Measurements from ENCODE around the gene BPI.
"Not testable (repeated sequence)": the region's sequence is repeated elsewhere in the genome, so short reads cannot be mapped to it uniquely, and the experiment has no call there.

The BPI gene

DNA sequence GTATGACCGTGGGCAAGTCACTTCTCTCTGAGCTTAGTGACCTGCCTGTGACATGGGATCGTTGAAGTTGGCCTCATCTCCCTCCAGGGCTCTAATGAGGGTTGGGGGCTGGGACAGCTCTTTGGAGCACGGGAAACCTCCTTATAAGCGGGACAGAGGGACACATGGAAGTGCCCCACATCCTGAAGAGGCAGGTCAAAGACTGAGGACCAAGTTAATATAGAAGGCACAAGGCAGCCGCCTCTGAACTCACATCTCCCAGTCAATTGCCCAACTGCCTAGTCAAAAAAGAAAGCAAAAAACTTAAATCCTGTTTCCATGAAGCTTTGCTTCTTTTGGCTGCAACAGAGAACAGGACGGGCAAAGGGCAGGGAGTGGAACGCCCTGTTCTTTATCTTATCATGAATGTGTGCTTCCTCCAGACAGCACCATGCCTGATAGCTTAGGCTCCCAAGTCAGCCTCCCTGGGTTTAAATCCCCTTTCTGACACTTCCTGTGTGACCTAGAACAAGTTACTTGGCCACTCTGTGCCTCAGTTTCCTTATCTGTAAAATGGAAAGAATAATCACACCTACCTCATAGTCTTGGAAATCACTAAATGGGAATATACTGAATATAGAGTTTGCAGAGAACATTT, 69.4 kb downstream of the BPI start:
- DNase-seq = no peak

DNA sequence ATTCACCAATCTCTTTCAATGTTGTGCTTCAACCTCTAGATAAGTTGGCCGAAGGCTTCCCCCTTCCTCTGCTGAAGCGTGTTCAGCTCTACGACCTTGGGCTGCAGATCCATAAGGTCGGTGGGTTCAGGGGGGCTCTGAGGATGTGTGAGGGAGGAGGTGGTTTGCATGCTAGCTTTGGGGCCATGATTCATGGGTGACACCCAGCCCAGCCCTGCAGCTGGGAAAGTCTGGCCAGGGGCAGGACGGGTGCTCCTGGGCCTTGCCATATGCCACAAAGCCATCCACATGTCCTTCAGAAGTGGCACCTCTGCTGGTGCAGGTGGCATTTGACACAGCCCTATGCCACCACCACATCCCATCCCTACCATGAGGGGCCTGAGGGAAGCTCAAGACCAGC, 69.9 kb downstream of the BPI start:
- DNase-seq = no peak

DNA sequence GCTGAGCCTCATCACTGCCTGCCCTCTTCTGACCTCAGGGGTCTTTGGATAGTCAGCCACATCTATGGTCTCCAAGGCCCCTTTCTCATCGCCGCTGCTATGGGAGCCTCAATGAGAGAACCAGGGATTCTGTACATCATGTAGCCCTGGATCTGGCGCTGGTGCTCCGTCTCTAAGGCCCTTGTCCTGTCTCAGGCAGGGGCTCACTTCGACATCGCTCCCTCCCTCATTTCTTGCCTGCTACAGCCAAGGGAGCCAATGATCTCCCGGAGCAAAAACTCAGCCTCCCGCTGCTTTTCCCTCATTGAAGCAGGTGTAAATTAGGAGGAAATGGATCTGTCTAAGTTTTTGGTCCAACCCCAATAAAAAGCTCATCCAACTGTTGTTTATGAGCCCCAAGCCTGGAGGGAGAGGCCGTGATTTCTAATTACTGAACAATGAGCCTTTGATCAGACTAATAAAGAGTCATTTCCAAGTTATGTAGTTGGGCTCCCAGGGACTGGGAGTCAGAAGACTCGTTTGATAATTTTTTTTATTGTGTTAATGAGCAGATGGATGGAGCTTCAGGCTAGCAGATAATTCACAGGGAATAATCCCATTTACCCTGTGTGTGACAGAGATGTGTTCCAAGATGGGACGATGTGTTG, 73.2 kb downstream of the BPI start:
- no peak for DNase-seq

DNA sequence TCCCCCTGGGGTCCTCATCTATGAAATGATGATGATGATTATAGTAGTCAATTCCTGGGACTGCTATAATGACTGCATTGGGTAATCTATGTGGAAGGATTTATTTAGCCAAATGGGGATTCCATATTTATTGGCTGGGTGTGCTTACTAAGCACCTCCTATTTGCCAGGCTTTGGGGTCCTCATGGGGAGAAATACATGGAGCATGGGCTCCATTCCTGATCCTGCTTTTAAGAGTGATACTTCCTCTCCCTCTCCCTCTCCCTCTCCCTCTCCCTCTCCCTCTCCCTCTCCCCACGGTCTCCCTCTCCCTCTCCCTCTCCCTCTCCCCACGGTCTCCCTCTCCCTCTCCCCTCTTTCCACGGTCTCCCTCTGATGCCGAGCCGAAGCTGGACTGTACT, 73.9 kb downstream of the BPI start:
- DNase-seq = not testable (repeated sequence)

DNA sequence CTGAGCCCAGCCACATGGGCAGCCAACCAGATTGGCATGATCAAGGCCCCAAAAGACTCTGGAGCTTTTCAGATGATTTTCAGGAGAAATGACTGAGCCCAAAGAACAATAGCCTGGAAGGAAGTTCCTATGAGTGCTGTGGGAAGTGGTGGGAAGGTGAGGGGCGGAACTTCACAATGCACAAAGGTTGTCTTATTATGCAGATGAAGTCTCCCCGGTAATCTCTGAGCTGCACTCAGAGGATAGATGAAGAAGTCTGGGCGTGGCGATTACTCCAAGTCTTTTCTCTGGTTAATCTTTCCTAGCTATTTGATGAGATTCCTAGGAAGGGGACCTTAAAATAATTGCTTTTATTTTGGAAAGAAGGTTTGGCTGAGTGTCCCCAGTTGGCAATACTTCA, 79.2 kb downstream of the BPI start:
- DNase-seq = no peak

DNA sequence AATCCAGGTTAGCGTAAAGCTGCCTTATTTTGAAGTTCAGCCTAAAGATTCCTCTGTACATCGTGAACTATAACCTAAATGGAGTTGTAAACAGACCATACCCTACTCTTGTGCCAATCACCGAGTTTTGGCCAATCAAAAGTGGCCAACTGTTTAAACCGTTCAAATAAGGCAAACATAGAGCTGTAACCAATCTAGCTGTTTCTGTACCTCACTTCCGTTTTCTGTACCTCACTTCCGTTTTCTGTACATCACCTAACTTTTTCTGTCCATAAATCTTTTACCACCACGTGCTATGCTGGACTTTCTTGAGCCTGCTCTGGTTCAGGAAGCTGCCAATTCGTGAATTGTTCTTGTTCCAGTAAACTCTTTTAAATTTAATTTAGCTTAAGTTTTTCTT, 82.0 kb downstream of the BPI start:
- DNase-seq = no peak

DNA sequence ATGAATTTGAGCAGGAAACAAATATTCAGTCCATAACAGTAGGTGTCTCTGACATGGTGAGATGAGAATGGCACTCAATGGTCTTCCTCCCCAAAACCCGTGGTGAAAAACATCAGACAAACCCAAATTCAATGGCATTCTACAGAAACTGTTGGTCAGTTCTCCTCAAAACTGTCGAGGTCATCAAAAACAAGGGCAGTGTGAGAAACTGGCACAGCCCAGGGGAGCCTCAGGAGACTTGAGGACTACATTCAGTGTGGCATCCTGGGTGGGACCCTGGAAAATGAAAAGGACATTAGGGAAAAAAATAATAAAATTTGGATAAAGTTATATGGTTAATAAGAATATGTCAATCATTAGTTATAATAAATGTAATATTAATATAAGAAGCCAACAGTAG, 82.9 kb downstream of the BPI start:
- DNase-seq = no peak

Measured in activated CD4-positive, alpha-beta T cell treated with anti-CD3 and anti-CD28 coated beads, Interleukin-2, Interleukin-6, amounts not matched to agents 100 ng/mL and 50 ng/mL, durations not matched to agents 16 hours and 8 hours (primary cell).